HG03045 (cell line): Measurements from ENCODE around the gene SERHL2.
"Not testable (repeated sequence)": the region's sequence is repeated elsewhere in the genome, so short reads cannot be mapped to it uniquely, and the experiment has no call there.

Source experiments
- ATAC-seq: cut with Tn5 transposase; IDR thresholded peaks from one replicate; pipeline ENCODE4 v1.9.1; 2021; ENCODE audit warnings: mild to moderate bottlenecking, moderate library complexity; ENCODE audit not compliant: unreplicated experiment

SERHL2 gene

DNA sequence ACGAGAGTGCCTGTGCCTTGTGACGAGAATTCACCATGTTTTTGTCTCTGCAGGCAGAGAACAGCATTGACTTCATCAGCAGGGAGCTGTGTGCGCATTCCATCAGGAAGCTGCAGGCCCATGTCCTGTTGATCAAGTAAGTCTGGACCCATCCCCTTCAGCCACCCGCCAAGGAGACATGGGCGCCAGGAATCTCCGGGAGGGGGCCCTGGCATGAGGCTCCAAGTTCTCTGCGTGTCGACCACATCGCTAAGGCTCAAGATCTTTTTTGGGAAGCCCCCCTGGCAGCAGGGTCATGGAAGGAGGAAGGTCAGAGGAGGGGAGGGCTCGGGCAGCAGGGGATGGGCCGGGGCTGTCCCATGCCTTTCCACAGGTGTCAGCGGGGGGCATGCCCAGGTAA is 17.3 kb downstream of the SERHL2 start:
- ATAC-seq = not testable (repeated sequence)

DNA sequence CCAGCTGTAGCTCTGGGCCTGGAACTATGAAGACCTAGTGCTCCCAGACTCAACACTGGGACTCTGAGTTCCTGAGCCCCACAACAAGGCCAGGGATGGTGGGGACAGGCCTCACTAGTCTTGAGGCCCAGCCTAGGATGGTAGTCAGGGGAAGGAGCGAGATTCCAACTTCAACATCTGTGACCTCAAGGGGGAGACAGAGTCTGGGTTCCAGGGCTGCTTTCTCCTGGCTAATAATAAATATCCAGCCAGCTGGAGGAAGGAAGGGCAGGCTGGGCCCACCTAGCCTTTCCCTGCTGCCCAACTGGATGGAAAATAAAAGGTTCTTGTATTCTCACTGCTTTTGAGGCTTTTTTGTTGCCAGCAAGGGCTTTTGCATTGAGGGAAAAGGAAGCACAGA is 20.3 kb downstream of the SERHL2 start:
- not testable (repeated sequence) for ATAC-seq

GRCh38 chr22:42574468-42574867 is 20.7 kb downstream of the SERHL2 start:
- not testable (repeated sequence) for ATAC-seq

DNA sequence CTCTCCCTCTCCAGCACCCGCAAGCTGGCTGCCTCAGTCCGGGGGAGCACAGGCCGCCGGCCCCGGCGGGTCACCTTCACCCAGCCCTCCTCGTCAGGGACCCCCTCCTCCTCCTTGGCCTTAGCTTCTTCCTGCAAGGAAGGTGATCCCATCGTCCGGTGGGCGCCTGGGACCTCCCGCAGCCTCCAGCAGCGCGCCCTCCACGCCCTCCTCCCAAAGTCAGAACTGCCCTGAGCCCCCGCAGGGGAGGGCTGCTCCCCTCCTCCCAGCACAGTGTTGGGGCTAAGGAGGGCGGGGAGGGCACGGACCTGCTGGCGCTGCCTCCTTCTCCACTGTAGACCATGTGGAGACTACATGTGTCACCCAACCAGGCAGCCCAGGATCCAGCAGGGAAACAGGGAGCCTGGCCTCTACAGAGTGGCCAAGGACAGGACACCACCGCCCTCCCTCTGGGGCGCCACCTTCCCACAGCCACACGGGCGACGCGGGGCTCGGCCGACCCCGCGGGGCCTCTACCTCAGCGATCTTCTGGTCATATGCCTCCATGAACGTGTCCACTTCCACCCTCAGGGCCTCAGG is 22.3 kb downstream of the SERHL2 start:
- not testable (repeated sequence) for ATAC-seq

GRCh38 chr22:42577141-42577540 is 23.4 kb downstream of the SERHL2 start:
- not testable (repeated sequence) for ATAC-seq

DNA sequence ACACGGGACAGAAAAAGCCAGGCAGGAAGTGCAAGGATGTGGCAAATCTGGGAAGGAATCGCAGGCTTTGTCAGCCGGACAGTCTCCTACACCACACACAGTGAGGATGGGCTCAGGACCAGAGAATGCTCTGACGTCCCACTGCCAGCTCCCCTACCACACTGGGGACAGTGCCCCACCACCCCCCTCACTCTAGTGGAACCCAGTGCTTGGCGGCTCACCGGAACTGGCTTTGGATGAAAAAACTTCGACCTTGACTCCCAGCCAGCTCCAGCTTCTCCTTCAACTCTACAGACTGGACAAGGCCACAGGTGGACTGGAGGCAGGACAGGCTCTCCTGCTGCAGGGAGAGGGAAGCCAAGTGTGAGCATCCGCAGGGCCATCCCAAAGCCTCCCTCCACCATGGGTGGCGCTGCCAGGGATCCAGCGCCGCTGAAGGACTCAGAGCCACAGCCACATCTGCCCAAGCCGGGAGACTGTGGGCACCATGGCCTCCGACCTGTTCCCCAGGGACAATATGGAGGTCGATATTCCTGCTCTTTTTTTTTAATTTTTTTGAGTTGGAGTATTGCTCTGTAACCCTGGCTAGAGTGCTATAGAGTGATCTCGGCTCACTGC is 24.0 kb downstream of the SERHL2 start:
- ATAC-seq = no peak

DNA sequence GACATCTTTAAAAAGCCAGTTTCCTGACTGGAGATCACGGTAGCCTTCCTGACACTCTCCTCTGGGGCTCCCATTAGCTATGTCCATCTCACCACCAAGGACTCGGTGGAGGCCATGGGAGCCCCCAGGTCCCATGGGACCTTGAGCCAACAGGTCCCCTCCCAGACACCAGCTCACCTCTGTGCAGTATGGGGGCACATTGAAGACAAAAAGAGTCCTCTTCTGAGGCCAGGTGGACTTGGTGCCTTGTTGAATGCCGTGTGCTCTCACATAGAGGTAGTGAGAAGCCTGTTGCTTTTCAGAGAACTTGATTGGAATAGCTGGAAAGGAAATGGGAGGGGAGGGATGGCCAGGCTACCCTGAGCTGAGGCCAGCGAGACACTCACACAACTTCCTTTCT is 26.3 kb downstream of the SERHL2 start:
- ATAC-seq = not testable (repeated sequence)

GRCh38 chr22:42581194-42581761 is 27.5 kb downstream of the SERHL2 start:
- not testable (repeated sequence) for ATAC-seq

DNA sequence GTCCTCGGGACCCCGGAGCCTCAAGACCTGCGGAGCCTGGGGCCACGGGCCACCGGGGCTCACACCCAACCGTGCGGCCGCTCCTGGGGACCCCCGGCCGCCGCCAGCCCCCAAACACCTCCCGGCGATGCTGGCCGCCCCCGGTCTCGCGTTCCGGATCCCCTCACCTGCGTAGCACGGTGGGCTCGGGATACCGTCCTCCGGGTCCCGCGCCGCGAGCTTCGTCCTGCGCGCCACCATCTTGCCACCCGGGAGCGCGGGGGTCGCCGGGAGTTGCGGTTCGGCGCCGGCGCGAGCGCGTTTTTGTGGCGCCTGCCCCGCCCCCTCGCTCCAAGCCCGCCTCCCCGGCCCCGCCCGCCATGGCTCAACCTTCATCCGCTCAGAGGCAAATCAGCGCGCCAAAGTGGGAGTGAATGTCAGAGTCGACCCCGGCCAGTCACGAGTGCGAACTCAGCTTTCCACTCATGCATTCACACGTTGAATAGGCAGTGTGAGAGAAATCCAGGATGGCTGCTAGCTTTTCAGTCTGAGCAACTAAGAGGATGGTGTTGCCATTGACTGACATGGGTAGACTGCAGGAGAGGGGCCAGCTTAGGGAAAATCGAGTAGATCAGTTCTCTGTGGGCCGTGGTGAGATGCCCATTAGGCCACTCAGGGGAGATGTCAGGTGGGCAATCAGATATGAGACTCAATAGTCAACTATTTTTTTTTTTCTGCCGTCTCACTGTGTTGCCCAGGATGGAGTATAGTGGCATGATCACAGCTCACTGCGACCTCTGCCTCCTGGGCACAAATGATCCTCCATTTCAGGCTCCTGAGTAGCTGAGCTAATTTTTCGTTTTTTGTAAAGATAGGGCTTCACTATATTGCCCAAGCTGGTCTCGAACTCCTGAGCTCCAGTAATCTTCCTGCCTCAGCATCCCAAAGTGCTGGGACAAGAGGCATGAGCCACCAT is 28.3 kb downstream of the SERHL2 start:
- ATAC-seq = peak; percentile 54

DNA sequence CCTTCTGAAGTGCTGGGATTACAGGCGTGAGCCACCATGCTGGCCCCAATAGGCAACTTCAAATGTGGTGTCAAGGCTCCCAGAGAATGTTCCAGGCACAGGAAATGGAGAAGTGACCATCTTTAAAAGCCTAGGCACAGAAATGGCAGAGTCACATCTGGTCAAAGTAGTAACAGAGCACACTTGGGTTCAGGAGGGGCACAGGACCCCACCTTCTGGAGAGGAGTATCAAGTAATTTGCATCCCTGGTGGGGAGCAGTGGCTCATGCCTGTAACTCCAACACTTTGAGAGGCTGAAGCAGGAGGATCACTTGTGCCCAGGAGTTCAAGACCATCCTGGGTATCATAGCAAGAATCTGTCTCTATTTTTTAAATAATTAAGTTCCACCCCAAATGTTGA is 29.2 kb downstream of the SERHL2 start:
- no peak for ATAC-seq

GRCh38 chr22:42584364-42584940 is 30.7 kb downstream of the SERHL2 start:
- ATAC-seq = no peak

DNA sequence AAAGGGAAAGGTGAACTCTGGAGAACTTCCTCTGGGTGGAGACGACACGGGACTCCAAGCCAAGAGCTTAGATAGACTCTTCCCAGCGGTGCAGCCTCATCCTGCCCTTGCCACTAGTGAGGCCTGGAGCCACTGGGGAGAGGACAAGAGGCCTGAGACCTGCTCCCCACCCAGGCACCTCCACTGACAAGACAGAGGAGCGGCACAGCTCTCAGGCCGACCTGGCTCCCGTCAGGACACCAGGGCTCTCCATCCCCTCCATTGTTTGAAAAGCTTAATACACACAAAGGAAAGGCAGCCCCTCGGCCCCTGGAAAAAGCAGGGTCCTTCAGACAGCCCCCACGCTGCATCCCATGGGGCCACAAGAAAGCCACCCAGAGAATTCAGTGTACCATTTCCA is 31.3 kb downstream of the SERHL2 start:
- ATAC-seq = no peak

- ATAC-seq = no peak
Measured at GRCh38 chr22:42586381-42586780, 32.6 kb downstream of the SERHL2 start.

DNA sequence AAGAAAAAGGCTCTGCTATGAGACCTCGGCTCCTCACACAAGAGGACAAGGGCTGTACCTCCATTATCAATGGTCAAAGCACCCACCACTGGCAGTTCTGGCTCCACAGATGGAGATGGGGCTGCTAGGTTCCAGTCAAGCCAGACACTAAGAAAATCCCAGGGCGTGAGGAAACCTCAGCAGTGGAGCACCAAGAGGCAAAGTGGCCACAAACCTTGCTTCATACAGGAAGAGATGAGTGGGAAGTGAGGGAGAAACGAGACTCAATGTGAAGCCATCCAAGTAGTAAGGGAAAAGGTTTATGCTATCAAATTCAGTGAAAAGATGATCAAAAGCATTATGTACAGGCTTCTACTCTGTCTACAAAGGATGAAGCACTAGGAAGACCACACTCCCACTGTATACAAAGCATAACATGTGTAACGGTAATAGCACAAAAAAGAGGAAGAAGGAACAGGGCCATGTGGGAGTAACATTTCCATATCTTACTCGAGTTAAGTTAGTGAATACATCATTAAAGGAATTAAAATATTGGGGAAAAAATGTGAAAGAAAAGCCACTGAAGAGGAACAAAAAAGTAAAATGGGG is 33.9 kb downstream of the SERHL2 start:
- ATAC-seq = no peak

- ATAC-seq = no peak
Measured at GRCh38 chr22:42591987-42592386, 38.2 kb downstream of the SERHL2 start.

GRCh38 chr22:42595434-42595833 is 41.7 kb downstream of the SERHL2 start:
- no peak for ATAC-seq

DNA sequence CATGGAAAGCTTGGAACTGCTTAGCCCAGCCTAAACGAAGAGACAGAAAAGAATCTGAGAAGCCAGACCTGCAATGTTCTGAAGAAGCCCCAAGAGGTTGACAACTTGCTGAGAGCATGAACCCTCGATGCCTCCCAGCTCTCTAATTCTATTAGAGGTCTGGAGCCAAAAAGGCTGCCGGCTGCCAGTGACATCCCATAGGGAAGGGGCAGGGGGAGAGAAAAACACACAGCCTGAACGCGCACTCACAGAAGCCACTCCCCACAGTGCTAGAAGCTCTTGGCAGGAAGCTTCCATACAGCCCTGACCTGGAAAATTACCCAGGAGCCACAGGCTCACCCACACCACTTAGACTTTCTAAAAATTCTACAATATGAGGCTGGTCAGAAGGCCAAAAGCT is 42.6 kb downstream of the SERHL2 start:
- no peak for ATAC-seq

DNA sequence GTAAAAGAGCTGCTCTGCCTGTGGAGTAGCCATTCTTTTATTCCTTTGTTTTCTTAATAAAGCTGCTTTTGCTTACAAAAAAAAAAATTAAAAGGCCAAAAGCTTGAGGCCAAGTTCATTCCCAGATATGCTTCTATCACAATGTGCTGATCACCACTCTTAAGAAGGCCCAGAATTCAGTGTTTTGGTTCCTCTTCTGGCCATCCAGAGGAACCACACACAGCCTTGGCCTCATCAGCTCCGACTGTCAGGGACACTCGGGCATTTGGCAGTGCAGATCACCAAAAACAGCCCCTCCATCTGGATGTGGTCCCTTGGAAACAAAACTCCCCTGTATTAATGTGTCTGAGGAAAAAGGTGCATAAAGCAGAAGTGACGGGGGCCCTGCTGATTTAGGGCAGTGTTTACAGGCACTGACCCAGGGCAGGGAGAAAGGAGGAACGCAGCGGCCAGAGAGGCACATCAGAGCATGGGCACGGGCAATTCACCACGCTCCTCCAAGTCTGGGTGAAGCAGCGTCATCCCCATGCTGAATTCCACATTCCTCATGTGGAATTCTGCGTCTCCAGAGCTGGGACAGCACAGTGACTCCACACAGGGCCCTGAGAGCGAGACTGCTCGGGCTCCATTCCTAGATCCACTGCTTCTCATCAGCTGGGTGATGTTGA is 43.2 kb downstream of the SERHL2 start:
- ATAC-seq = no peak

DNA sequence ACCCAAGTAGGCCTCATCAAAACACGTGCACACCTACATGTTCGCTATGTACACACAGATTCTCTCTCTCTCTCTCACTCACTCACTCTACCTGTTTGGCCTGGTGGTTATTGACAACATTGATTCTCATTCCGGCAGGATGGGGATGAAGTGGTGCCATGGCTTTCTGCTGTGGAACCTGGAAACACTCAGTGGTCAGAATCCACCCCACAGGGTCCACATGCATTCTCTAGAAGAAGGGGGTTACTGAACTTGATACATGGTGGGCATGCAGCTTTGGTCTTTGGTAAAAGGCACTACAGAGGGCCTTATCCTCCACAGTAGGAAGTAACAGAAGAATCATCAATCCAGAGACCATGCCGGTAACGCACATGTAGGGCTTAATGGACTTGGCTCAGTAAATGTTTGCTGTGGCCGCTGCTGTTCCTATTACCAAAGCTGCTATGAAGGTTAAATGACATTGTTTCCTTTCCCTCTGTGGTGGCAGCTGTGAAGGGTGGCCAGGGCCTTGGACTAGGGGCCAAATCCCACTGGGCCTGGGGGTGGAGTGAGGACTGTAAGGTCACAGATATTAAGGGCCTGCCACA is 48.2 kb downstream of the SERHL2 start:
- ATAC-seq = no peak

- ATAC-seq = no peak
Measured at GRCh38 chr22:42602470-42602869, 48.7 kb downstream of the SERHL2 start.
